K562 (cell line): ENCODE data around the gene PEDS1. TPM values are rescaled to one million over a fixed set of nuclear protein-coding genes. Genes with fewer than 3 reads are reported as not detected.

Experiments used
- ATAC-seq: fragments of 200-7000 bp; cut with Tn5 transposase; 3 replicates; pipeline ENCODE4 v1.9.1; 2020; ENCODE audit warnings: moderate library complexity
- BruUV-seq: library from RNA; stranded (reverse); fragments of 400-500 nt; replicated peaks from 2 replicates; lab custom pipeline; 2021; lab: Mats Ljungman, UMichigan
- CTCF ChIA-PET: fragments of 300-600 bp; formaldehyde crosslinking; extraction: SDS; loops from one replicate; lab custom pipeline; 2021; ENCODE audit warnings: low intra/inter-chr PET ratio; lab: Yijun Ruan, JAX
- POLR2A ChIA-PET: fragments of 300-600, 350-650 bp; sonication (Branson Sonifier 250); formaldehyde crosslinking; extraction: SDS; loops from one replicate; lab custom pipeline; 2021; ENCODE audit warnings: antibody characterized with exemption, inconsistent platforms; lab: Yijun Ruan, JAX
- DNase-seq, 4 experiments: peaks; one replicate each; pipeline versions ENCODE4 v3.0.0 to v3.0.0-alpha.2; 2011 to 2018; ENCODE audit warnings: low spot score in 3 of 4, mixed read lengths in 3 of 4; ENCODE audit errors: extremely low read depth in 1 of 4
- FAIRE-seq: peaks from 2 replicates; lab custom pipeline; 2011; peaks lifted over from hg19 to GRCh38; lab: Jason Lieb, UNC
- H2AFZ ChIP-seq: 2 replicates; pipeline ENCODE4 v1.6.0; 2011; ENCODE audit warnings: low read depth, low read length, control low read depth, inconsistent platforms
- H3K27ac ChIP-seq: fragments of 200-600 bp; 3 replicates; pipeline ENCODE4 v1.8.0; 2011; ENCODE audit warnings: low read depth, mild to moderate bottlenecking, control low read depth, inconsistent platforms, low read length, moderate library complexity, mixed read lengths; ENCODE audit errors: extremely low read depth
- H3K27me3 ChIP-seq, 2 experiments: fragments of 300-600 bp in 1 of 2; 2 replicates in 1 of 2; 3 replicates in 1 of 2; pipeline versions ENCODE4 v1.6.0 to v1.8.0; 2011; ENCODE audit warnings: inconsistent platforms in 2 of 2, low read length in 2 of 2, mild to moderate bottlenecking in 1 of 2, mixed read lengths in 1 of 2, moderate library complexity in 1 of 2; ENCODE audit not compliant: control insufficient read depth in 2 of 2, insufficient read depth in 2 of 2
- H3K36me3 ChIP-seq: fragments of 300-600 bp; 3 replicates; pipeline ENCODE4 v1.8.0; 2011; ENCODE audit warnings: mild to moderate bottlenecking, low read length, inconsistent platforms; ENCODE audit not compliant: control insufficient read depth, insufficient read depth
- H3K4me1 ChIP-seq, 2 experiments: fragments of 200-600 bp in 1 of 2; replicated peaks in 1 of 2; 2 replicates in 1 of 2; 3 replicates in 1 of 2; pipeline versions ENCODE4 v1.5.1 to v1.8.0; 2011; ENCODE audit warnings: inconsistent platforms in 2 of 2, low read length in 2 of 2, mild to moderate bottlenecking in 1 of 2, mixed read lengths in 1 of 2, moderate library complexity in 1 of 2; ENCODE audit not compliant: control insufficient read depth in 2 of 2, insufficient read depth in 2 of 2
- H3K4me2 ChIP-seq: 2 replicates; pipeline ENCODE4 v1.6.1; 2011; ENCODE audit warnings: low read length, control low read depth, inconsistent platforms, mixed read lengths; ENCODE audit not compliant: insufficient read depth
- H3K4me3 ChIP-seq: fragments of 200-600 bp; sonication (generic), shearing (Covaris generic); 2 replicates; pipeline ENCODE4 v1.5.1; 2016; ENCODE audit warnings: control low read depth, inconsistent platforms
- H3K79me2 ChIP-seq: fragments of 200-600 bp; 3 replicates; pipeline ENCODE4 v1.8.0; 2011; ENCODE audit warnings: low read length, inconsistent platforms; ENCODE audit not compliant: control insufficient read depth, insufficient read depth
- H3K9ac ChIP-seq, 2 experiments: 2 replicates each; pipeline versions ENCODE4 v1.6.0 to v1.6.1; 2011; ENCODE audit warnings: low read depth in 2 of 2, low read length in 2 of 2, control low read depth in 1 of 2, inconsistent platforms in 1 of 2, mild to moderate bottlenecking in 1 of 2, mixed read lengths in 1 of 2; ENCODE audit not compliant: insufficient read depth in 1 of 2
- H3K9me1 ChIP-seq: one replicate; pipeline ENCODE4 v1.6.0; 2011; ENCODE audit warnings: inconsistent platforms, mild to moderate bottlenecking, low read length, moderate library complexity; ENCODE audit not compliant: control insufficient read depth, insufficient read depth
- H3K9me3 ChIP-seq: replicated peaks from 2 replicates; pipeline ENCODE4 v1.5.1; 2011; ENCODE audit warnings: low read depth, low read length, inconsistent platforms; ENCODE audit not compliant: control insufficient read depth, insufficient read depth
- H4K20me1 ChIP-seq: replicated peaks from 2 replicates; pipeline ENCODE4 v1.6.1; 2011; ENCODE audit warnings: low read length, inconsistent platforms, mixed read lengths; ENCODE audit not compliant: control insufficient read depth, insufficient read depth
- MBD2 ChIP-seq: sonication (generic); IDR thresholded peaks from 2 replicates; pipeline ENCODE4 v1.6.1; 2016; ENCODE audit warnings: low read depth, borderline replicate concordance
- MYNN ChIP-seq, 2 experiments: sonication (generic); formaldehyde crosslinking in 1 of 2; IDR thresholded peaks; 2 replicates each; pipeline versions ENCODE4 v1.5.0 to v1.6.1; 2016 to 2020; ENCODE audit warnings: antibody characterized with exemption in 1 of 2, missing genetic modification reagents in 1 of 2
- POLR2H ChIP-seq: IDR thresholded peaks from 2 replicates; pipeline ENCODE4 v1.6.1; 2016; ENCODE audit warnings: missing genetic modification characterization, low read depth, mild to moderate bottlenecking, control low read depth, missing compliant biosample characterization, moderate library complexity
- PPARD ChIP-seq: fragments of 250-450 bp; sonication (Bioruptor Pico); IDR thresholded peaks from 2 replicates; pipeline ENCODE4 v1.8.0; 2022; ENCODE audit warnings: inconsistent platforms, mild to moderate bottlenecking, moderate library complexity
- PRDM10 ChIP-seq: fragments of 450-650 bp; IDR thresholded peaks from 2 replicates; pipeline ENCODE4 v1.6.1; 2018; ENCODE audit not compliant: partially characterized antibody
- RFX5 ChIP-seq: IDR thresholded peaks from 2 replicates; pipeline ENCODE4 v1.6.1; 2011; ENCODE audit warnings: low read depth, mild to moderate bottlenecking, improper control_type of control experiment, low read length
- RHOXF2B ChIP-seq: fragments of 250-450 bp; sonication (Bioruptor Pico); conservative IDR thresholded peaks from 2 replicates; pipeline ENCODE4 v1.5.1; 2021
- TCF3 ChIP-seq: sonication (generic); formaldehyde crosslinking; IDR thresholded peaks from 2 replicates; pipeline ENCODE4 v1.4.0; 2020; ENCODE audit warnings: mild to moderate bottlenecking, missing genetic modification reagents
- ZNF77 ChIP-seq: fragments of 250-450 bp; sonication (Bioruptor Pico); IDR thresholded peaks from 2 replicates; pipeline ENCODE4 v1.5.0; 2020
- WGBS: fragments of 100-300 bp; shearing (Covaris generic); methylation state at CpG from one replicate; pipeline ENCODE4 v1.1.6; 2016; ENCODE audit warnings: low coverage, mixed read lengths; ENCODE audit not compliant: insufficient coverage; ENCODE audit errors: missing lambda C conversion rate; 5-methylcytosine and 5-hydroxymethylcytosine counted together
- in situ Hi-C: fragments of 300-500 bp; cut with MboI; formaldehyde crosslinking; loops from 4 replicates; pipeline ENCODE4 v1.15.0; 2018; ENCODE audit warnings: inconsistent platforms, mixed read lengths
- intact Hi-C: fragments of 100-400 bp; cut with micrococcal nuclease; formaldehyde crosslinking; loops from 2 replicates; pipeline ENCODE4 v1.14.2; 2022
- polyA plus RNA-seq, 8 experiments: library from polyadenylated mRNA; depleted of rRNA in 4 of 8; stranded (reverse) in 5 of 8; unstranded in 3 of 8; fragments of >200 nt; fragmentation: Nextera tagmentation in 2 of 8; fragmentation: Illumina TruSeq in 1 of 8; extraction: Ambion mirVana in 2 of 8; extraction: Trizol in 1 of 8; gene quantifications; 2 replicates each; pipeline versions ENCODE4 v1.2.1 to v1.2.3, GENCODE V29; 2011 to 2014; ENCODE audit warnings: inconsistent platforms in 1 of 8, missing spikeins in 1 of 8
- total RNA-seq, 7 experiments: library from RNA; depleted of rRNA in 6 of 7; stranded (reverse); fragments of >200 nt in 6 of 7; fragmentation: Illumina TruSeq in 2 of 7; extraction: Trizol in 2 of 7; gene quantifications; 2 replicates each; pipeline versions ENCODE4 v1.2.1 to v1.2.3, GENCODE V29; 2011 to 2021; ENCODE audit warnings: low replicate concordance in 1 of 7
- TF ChIP-seq, protein P1 (sequence below): fragments of 250-450 bp; sonication (Bioruptor Pico); IDR thresholded peaks from 2 replicates; pipeline ENCODE4 v1.8.0; 2022; ENCODE audit warnings: moderate library complexity, mild to moderate bottlenecking, inconsistent platforms
- TF ChIP-seq, protein P2 (sequence below): sonication (generic); formaldehyde crosslinking; IDR thresholded peaks from 2 replicates; pipeline ENCODE4 v1.9.0; 2022; ENCODE audit warnings: mild to moderate bottlenecking, missing genetic modification reagents
- TF ChIP-seq, protein P3 (sequence below): fragments of 450-650 bp; formaldehyde crosslinking; IDR thresholded peaks from 2 replicates; pipeline ENCODE4 v1.4.0; 2022; ENCODE audit warnings: mild to moderate bottlenecking, moderate library complexity

The PEDS1 gene
- total and polyA plus RNA-seq, 9 of the 15 experiments (the other 6 are each of a cell fraction or from before 2014, with no cell fraction given) = 2.9 to 38.5 (median 24.2) TPM

- TF ChIP-seq, protein P1, sequence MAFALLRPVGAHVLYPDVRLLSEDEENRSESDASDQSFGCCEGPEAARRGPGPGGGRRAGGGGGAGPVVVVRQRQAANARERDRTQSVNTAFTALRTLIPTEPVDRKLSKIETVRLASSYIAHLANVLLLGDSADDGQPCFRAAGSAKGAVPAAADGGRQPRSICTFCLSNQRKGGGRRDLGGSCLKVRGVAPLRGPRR (CRISPR knock-in tag) = no peak
Measured at GRCh38 chr20:50190251-50191064, 36.9 kb upstream of the PEDS1 start, which contains the start of gene CEBPB (continued).

GRCh38 chr20:50189681-50190250 lies 36.2 kb upstream of the PEDS1 start:
- H3K4me2 ChIP-seq = peak overlapping the region; percentile 45
- no TSS peak for BruUV-seq
- H2AFZ ChIP-seq = peak overlapping the region; percentile 82
- H3K4me1 ChIP-seq = peaks cover 36 to 63% of the 10 kb centered on the region in 2 experiments
- intact Hi-C loops = loop anchor here (1.0 to 10.0 kb wide), 4 partner anchors 103 to 605 kb away; partner anchors contain the start of gene BCAS4
- H3K27me3 ChIP-seq = no peaks in the 10 kb centered on the region
- H3K36me3 ChIP-seq = peaks cover 16% of the 10 kb centered on the region
- peaks cover 37% of the 10 kb centered on the region for H3K79me2 ChIP-seq
- ChIA-PET POLR2A (interaction anchor here (0.6 to 1.2 kb wide), 4 partner anchors 8 to 232 kb away, joined by 3 to 6 read pairs (median 4); no protein-coding TSS in a partner anchor), CTCF (interaction anchor here (0.6 to 2.6 kb wide), 7 partner anchors 254 to 559 kb away, joined by 3 to 21 read pairs (median 4); partner anchors contain the start of gene RNF114)
- peaks cover 8% of the 10 kb centered on the region for H3K9me1 ChIP-seq
- H3K4me3 ChIP-seq = peak overlapping the region; percentile 95
- DNase-seq = peak in 3 of 4 experiments; percentile 41 to 65 (median 60)
- WGBS = 53% methylated on average over 10 of the region's 29 CpGs
- in situ Hi-C loops = loop anchor here (5.0 kb wide), 2 partner anchors 273 to 388 kb away; no protein-coding TSS in a partner anchor
- peak overlapping the region; percentile 99; the same call in 1 of the 3 replicates for H3K27ac ChIP-seq
- peaks cover 16% of the 10 kb centered on the region; the same call in 1 of the 2 replicates for H4K20me1 ChIP-seq
- H3K9ac ChIP-seq = peak overlapping the region; percentile 96 to 100; a peak in 3 of 4 replicates
- no peak for FAIRE-seq
- ATAC-seq = no peak
- H3K9me3 ChIP-seq = no peaks in the 10 kb centered on the region
- no peak for TF ChIP-seq MYNN (IDR thresholded peaks at IDR 0.05)
- no peak for TF ChIP-seq MYNN (CRISPR knock-in tag; IDR thresholded peaks at IDR 0.05)
- TF ChIP-seq, protein P2, sequence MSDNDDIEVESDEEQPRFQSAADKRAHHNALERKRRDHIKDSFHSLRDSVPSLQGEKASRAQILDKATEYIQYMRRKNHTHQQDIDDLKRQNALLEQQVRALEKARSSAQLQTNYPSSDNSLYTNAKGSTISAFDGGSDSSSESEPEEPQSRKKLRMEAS (CRISPR knock-in tag) = 0 out of 2 replicates have a peak, but pooled peaks have one; percentile 15
- 0 out of 2 replicates have a peak, but pooled peaks have one; percentile 14 for TF ChIP-seq MBD2
- peak; percentile 20 for TF ChIP-seq PRDM10
- no peak for TF ChIP-seq POLR2H
- TF ChIP-seq RFX5 = no peak
- no peak for TF ChIP-seq RHOXF2B (CRISPR knock-in tag)
- TF ChIP-seq ZNF77 (CRISPR knock-in tag) = no peak
- no peak for TF ChIP-seq PPARD (CRISPR knock-in tag)
- TF ChIP-seq TCF3 (CRISPR knock-in tag) = no peak
- TF ChIP-seq, protein P3, sequence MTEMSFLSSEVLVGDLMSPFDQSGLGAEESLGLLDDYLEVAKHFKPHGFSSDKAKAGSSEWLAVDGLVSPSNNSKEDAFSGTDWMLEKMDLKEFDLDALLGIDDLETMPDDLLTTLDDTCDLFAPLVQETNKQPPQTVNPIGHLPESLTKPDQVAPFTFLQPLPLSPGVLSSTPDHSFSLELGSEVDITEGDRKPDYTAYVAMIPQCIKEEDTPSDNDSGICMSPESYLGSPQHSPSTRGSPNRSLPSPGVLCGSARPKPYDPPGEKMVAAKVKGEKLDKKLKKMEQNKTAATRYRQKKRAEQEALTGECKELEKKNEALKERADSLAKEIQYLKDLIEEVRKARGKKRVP = no peak
